Measurements from ENCODE around the gene FOXL2.
"Not testable (repeated sequence)": the region's sequence is repeated elsewhere in the genome, so short reads cannot be mapped to it uniquely, and the experiment has no call there.

Gene FOXL2

GRCh38 chr3:138923531-138923994 is 23.4 kb downstream of the FOXL2 start:
- peak; percentile 65 for DNase-seq

GRCh38 chr3:138922400-138922799 is 24.5 kb downstream of the FOXL2 start:
- not testable (repeated sequence) for DNase-seq

DNA sequence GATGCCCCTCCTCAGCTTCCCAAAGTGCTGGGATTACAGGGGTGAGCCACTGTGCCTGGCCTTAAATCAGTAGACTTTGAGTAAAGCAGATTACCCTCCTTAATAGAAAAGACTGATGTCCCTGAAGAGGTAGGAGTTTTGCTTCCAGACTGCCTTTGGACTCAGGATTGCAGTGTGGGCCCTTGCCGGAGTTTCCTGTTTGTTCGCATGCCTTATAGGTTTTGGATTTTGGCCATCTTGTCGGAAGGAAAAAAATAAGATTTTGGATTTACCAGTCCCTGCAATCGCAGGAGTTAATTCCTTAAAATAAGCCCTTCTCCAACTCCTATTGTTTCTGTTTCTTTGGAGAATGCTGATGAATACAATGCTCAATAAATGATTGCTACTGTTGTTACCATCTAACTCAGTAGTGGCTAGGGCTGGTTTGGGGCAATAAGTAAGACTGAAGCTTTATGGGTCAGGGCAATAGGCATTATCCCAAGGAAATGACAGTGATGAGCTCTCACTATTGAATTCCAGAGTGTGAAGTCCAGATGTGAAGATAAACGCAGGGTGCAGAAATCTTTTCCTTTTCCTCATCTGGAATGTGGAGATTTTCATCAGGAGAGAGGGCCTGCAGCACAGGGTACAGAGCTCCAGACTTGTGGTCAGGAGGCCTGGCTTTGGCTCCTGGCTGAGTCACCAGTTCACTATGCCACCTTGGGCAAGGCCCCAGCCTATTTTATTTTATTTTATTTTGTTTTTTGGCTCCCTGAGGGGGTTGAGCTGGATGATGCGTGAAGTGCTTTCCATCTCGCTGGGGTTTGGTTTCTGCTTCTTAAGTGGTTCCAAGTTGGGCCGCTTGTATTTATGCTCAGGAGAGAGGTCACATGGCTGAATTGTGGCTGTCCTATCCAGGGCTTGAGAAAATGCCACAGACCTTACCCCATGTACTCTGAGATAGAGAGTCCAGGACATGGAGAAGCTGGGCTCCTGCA is 25.3 kb downstream of the FOXL2 start:
- no peak for DNase-seq

GRCh38 chr3:138919325-138919724 is 27.6 kb downstream of the FOXL2 start:
- DNase-seq, result no peak

GRCh38 chr3:138916824-138917223 is 30.1 kb downstream of the FOXL2 start:
- DNase-seq, result no peak

GRCh38 chr3:138915503-138916498 is 31.1 kb downstream of the FOXL2 start:
- peak; percentile 77 for DNase-seq

GRCh38 chr3:138914870-138915502 is 32.0 kb downstream of the FOXL2 start:
- DNase-seq, result no peak

DNA sequence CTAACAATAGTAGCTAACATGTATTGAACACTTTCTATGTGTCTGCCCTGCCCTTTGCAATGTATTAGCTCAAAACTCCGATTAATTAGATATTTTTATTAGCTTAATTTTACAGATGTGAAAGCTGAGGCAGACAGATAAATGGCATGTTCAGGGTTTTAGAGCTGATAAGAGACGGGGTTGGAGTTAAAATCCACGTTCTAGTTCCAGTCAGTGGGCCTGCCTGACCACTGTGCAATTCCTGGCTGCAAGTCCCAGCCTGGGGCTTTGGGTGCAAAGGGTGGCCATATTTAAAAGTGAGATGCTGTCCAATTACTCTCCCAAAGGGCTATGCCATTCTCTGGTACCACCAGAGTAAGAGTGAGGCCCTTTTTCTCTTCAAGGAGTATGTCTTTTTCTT is 33.2 kb downstream of the FOXL2 start:
- DNase-seq, result no peak

DNA sequence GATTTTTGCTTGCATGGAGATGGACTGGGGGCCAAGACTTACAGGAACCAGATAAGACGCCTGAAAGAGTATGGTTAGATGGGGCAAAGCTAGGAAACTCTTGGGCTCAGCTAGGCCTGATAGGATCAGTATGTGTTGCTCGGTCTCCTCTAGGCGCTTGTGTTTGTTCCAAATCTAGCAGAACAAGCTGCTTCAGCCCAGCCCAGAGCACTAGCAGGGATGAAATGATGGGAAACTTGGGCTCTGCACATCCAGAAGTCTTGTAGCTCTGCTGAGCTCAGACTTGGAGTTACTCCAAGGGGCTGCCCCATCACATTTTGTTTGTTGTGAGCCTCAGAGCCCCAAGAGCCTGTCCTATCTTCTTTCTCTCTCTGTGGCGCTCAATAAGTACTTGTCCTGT is 34.7 kb downstream of the FOXL2 start:
- no peak for DNase-seq

- no peak for DNase-seq
Observed at GRCh38 chr3:138911621-138912020, 35.3 kb downstream of the FOXL2 start.

DNA sequence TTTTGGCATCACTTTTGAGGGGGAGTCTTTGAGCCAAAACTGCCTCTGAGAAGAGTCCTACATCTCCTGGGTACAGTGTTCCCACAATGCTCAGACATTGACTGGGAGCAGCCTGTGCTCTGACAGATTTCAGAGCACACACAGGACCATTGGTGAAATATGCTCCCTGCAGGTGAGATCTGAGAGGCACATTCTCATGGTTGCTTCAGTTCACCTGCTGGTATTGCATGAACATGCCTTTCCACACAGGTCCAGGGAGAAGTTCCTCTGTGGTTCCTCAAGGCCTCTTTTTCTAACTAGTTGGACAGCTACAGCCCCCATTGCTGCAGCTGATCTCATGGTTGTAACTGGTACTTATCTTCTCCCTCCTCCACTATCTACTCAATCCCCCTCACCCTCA is 37.0 kb downstream of the FOXL2 start:
- DNase-seq, result no peak

DNA sequence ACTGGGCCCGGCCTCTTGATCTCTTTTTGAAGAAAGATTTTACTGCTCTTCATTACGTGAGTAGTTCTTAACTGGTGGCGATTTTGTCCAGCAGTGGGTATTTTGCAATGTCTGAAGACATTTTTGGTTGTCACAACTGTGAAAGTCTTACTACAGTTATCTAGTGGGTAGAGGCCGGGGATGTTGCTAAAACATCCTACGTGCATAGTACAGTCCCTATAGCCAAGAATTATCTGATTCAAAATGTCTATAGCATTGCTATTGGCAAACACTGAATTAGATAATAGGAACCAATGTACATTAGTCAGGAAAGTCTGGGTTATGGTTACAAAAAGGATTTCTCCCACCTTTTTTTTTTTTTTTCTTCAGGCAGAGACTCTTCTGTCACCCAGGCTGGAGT is 38.1 kb downstream of the FOXL2 start:
- DNase-seq, result no peak

- no peak for DNase-seq
Observed at GRCh38 chr3:138907539-138907938, 39.4 kb downstream of the FOXL2 start.

DNA sequence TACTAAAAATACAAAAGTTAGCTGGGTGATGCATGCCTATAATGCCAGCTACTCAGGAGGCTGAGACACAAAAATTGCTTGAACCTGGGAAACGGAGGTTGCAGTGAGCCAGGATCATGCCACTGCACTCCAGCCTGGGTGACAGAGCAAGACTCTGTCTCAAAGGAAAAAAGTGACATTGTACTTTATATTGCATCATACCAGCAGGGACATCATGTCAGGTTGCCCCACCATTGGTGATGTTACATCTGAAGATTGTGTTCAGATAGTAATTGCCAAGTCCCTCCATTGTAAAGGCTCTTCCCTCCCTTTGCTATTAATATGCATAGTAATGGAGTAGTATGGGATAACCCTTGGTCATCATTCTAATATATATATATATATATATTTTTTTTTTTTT is 44.8 kb downstream of the FOXL2 start:
- DNase-seq, result no peak

DNA sequence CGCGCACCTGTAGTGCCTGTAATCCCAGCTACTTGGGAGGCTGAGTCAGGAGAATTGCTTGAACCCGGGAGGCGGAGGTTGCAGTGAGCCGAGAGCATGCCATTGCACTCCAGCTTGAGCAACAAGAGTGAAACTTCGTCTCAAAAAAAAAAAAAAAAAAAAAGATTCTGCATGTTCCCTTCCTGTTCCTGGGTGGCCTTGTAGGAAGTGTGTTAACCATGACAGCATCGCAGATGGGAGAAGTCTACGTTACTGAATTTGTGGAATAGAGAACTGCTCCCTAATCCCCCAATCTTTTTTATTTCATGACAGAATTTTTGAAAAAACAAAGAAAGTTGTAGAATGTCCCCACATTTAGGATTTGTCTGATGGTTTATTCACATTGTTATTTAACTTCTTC is 45.4 kb downstream of the FOXL2 start:
- DNase-seq, result no peak

- no peak for DNase-seq
Observed at GRCh38 chr3:138899351-138899991, 47.5 kb downstream of the FOXL2 start.

GRCh38 chr3:138898708-138899107 is 48.2 kb downstream of the FOXL2 start:
- no peak for DNase-seq

DNA sequence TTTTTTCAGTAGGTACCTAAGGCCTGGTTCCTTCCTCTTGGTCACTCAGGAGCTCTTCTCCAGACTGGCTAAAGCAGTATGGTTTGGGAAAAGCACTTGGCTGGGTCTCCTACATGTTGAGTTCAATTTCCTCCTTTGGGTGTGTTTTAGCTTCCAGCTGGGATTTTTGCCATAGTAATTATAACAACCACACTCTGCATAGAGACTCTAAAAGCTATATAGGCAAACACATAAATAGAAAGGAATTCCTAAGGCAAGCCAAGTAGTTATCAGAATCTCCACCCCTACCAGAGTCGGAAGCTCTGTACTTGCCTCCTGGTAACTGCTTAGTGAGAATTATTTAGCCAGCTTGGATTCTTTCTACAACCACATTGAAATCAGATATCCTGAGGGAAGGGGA is 48.6 kb downstream of the FOXL2 start:
- no peak for DNase-seq
